Gastroesophageal sphincter (tissue), 3 donors: ENCODE data around the gene PTK6.

Source experiments
- EP300 ChIP-seq: sonication (generic); formaldehyde crosslinking; IDR thresholded peaks from one replicate; pipeline ENCODE4 v1.6.1; 2017; ENCODE audit warnings: antibody characterized with exemption, mild to moderate bottlenecking
- POLR2A ChIP-seq, 2 donors: fragments of 450-650 bp; IDR thresholded peaks; one replicate each; pipeline ENCODE4 v1.6.1; 2017; ENCODE audit warnings: antibody characterized with exemption in 2 of 2, mild to moderate bottlenecking in 2 of 2, moderate library complexity in 1 of 2
- TF ChIP-seq, protein P1 (sequence below), 4 experiments: fragments of 200-600 bp in 2 of 4; fragments of 450-650 bp in 2 of 4; sonication (generic) in 1 of 4; IDR thresholded peaks; one replicate each; pipeline ENCODE4 v1.5.1; 2017 to 2019; ENCODE audit warnings: antibody characterized with exemption in 4 of 4, mild to moderate bottlenecking in 2 of 4, moderate library complexity in 2 of 4

DNA sequence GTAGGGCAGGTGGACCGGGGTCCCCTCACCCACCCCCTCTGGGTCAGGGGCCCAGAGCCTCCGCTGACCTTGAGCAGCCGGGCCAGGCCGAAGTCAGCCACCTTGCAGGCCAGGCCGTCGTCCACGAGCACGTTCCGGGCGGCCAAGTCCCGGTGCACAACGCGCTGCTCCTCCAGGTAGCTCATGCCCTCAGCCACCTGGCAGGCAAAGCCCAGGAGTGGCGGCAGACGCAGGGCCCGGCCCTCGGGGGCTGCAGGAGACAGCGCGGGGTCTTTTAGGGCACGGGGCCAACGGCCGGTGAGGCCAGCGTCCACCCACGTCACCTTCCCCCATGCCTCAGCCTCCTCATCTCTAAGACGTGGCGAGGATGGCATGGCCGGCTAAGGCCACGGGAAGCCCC, 4.2 kb upstream of the PTK6 start:
- TF ChIP-seq EP300 = no peak
- TF ChIP-seq, protein P1, sequence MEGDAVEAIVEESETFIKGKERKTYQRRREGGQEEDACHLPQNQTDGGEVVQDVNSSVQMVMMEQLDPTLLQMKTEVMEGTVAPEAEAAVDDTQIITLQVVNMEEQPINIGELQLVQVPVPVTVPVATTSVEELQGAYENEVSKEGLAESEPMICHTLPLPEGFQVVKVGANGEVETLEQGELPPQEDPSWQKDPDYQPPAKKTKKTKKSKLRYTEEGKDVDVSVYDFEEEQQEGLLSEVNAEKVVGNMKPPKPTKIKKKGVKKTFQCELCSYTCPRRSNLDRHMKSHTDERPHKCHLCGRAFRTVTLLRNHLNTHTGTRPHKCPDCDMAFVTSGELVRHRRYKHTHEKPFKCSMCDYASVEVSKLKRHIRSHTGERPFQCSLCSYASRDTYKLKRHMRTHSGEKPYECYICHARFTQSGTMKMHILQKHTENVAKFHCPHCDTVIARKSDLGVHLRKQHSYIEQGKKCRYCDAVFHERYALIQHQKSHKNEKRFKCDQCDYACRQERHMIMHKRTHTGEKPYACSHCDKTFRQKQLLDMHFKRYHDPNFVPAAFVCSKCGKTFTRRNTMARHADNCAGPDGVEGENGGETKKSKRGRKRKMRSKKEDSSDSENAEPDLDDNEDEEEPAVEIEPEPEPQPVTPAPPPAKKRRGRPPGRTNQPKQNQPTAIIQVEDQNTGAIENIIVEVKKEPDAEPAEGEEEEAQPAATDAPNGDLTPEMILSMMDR (IDR thresholded peaks at IDR 0.05) = no peak
- no peak for TF ChIP-seq POLR2A (IDR thresholded peaks at IDR 0.05)
